H4 (cell line): ENCODE results near the gene C21orf58. TPM values are rescaled to one million over a fixed set of nuclear protein-coding genes. Genes with fewer than 3 reads are reported as not detected.
A peak's percentile ranks its signal among the peaks of the same experiment; 100 is the strongest.
"Not testable (repeated sequence)": the region's sequence is repeated elsewhere in the genome, so short reads cannot be mapped to it uniquely, and the experiment has no call there.

Source experiments
- DNase-seq: peaks from one replicate; pipeline ENCODE4 v3.0.0-alpha.2; 2015; ENCODE audit warnings: low spot score
- total RNA-seq: library from RNA; depleted of rRNA; stranded (reverse); fragments of >200 nt; shearing (Covaris generic); gene quantifications from 2 replicates; pipeline ENCODE4 v1.2.3, GENCODE V29; 2014; rRNA removed

Gene C21orf58
- 7.7 and 11.9 TPM in 2 replicates for total RNA-seq

- peak; percentile 97 for DNase-seq
Observed at GRCh38 chr21:46323710-46324389, at the start of gene C21orf58, which contains the start of gene PCNT. Gene C21orf58, minus strand, starts transcription at chr21:46323870. Its CDS starts 1,132 bp downstream, at chr21:46322738. Gene PCNT, plus strand, starts transcription at chr21:46324156. Its CDS starts 73 bp downstream, at chr21:46324229.

- DNase-seq, result not testable (repeated sequence)
Observed at GRCh38 chr21:46372947-46373346, 49.3 kb upstream of the C21orf58 start.

DNA sequence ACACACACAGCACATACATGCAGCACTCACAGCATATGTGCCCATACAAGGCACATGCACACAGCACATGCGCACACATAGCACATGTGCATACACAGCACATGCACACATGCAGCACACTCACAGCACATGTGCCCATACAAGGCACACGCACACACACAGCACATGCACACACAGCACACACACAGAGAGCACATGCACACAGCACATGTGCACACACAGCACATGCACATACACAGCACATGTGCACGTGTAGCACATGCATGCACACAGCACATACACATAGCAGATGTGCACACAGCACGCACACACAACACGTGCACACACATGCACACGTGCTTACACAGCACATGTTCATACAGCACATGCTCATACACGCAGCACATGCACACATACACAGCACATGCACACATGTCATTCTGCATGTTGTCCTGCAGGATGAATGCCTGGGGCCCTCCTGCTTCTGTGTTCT lies 48.4 kb upstream of the C21orf58 start:
- DNase-seq, result no peak

DNA sequence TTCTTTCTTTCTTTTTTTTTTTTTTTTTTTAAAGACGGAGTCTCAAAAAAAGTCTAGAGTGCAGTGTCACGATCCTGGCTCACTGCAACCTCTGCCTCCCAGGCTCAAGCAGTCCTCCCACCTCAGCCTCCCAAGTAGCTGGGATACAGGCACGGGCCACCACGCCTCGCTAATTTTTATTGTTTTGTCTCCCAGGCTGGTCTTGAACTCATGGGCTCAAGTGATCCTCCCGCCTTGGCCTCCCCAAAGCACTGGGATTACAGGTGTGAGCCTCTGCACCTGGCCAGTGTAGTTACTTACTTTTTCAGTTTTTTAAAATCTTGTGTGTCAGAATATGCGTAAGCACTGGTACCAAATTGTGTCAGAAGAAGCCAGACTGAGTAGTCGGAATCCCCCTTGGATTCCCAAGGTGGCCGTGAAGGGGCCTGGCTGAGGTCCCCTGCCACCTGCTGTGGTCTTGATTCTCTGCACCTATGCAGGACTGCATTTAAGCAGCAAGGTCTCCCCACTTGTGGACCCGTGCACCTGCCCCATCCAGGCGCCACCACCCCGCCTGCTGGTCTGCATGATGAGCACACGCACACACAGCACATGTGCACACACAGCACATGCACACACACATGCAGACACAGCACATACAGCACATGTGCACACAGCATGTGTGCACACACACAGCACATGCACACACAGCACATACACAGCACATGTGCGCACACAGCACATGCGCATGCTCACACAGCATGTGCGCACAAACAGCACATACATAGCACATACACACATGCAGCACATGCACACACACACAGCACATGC lies 47.7 kb upstream of the C21orf58 start:
- no peak for DNase-seq

DNA sequence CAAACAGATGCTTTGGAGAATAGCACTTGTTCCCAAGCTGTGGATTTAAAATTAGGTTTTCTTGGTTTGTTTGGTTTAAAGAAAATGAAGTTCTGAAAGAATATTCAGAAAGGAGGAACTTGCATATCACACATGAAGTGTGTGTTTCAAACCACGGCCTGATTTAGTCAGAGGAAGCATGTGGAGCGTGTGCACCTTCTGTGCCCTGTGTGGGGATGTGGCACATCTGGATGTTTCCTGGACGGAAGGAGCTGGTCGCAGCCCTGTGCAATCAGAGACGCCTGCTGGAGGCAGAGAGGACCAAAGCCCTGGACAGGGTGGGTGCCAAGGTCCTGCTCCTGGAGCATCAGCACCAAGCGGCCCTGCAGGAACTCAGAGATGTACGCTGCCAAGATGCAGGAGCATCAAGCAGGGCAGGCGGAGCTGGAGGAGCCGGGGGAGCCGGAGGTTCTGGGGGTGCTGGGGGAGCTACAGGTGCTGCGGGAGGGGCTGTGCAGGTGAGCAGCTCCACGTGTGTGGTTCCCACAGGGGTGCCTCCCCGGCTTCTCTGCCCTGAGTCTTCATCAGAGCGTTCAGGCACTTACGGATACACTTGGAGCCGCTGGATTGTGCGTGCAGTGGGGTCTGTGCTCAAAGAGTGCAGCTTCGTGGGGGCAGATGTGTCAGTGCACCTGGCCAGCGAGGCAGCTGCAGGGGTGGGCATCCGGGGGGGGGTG lies 46.0 kb upstream of the C21orf58 start:
- DNase-seq, result no peak

GRCh38 chr21:46368533-46369285 lies 45.0 kb upstream of the C21orf58 start:
- DNase-seq, result no peak

- DNase-seq, result no peak
Observed at GRCh38 chr21:46366966-46367365, 43.3 kb upstream of the C21orf58 start.

DNA sequence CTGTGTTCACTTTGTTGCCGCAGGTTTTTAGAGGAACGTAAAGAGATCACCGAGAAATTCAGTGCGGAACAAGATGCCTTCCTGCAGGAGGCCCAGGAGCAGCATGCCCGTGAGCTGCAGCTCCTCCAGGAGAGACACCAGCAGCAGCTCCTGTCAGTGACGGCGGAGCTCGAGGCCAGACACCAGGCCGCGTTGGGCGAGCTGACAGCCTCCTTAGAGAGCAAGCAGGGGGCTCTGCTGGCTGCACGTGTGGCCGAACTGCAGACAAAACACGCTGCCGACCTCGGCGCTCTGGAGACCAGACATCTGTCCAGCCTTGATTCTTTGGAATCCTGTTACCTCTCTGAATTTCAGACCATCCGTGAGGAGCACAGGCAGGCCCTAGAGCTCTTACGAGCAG lies 42.9 kb upstream of the C21orf58 start:
- no peak for DNase-seq

GRCh38 chr21:46366091-46366490 lies 42.4 kb upstream of the C21orf58 start:
- DNase-seq, result no peak

GRCh38 chr21:46363698-46364097 lies 40.0 kb upstream of the C21orf58 start:
- DNase-seq, result no peak

- no peak for DNase-seq
Observed at GRCh38 chr21:46362946-46363345, 39.3 kb upstream of the C21orf58 start.

DNA sequence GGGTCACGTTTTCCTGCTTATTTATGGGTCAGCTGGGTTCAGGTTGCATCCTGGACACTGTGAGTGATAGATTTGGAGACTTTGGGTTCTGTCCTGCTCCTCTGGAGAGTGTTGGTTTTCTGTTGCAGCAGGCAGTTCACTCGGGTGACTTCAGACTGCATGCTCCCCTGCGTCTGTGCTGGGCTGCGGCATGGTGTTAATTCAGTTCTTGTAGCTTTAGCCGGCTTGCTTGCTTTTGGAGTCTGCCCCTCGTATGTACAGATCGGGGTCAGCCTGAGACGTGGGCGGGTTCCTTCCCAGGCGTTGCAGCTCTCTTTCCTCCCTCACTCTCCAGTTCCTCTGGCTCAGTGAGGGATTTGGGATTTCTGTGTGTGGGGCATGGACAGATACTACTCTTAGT lies 38.3 kb upstream of the C21orf58 start:
- DNase-seq, result no peak

GRCh38 chr21:46361176-46361575 lies 37.5 kb upstream of the C21orf58 start:
- no peak for DNase-seq

DNA sequence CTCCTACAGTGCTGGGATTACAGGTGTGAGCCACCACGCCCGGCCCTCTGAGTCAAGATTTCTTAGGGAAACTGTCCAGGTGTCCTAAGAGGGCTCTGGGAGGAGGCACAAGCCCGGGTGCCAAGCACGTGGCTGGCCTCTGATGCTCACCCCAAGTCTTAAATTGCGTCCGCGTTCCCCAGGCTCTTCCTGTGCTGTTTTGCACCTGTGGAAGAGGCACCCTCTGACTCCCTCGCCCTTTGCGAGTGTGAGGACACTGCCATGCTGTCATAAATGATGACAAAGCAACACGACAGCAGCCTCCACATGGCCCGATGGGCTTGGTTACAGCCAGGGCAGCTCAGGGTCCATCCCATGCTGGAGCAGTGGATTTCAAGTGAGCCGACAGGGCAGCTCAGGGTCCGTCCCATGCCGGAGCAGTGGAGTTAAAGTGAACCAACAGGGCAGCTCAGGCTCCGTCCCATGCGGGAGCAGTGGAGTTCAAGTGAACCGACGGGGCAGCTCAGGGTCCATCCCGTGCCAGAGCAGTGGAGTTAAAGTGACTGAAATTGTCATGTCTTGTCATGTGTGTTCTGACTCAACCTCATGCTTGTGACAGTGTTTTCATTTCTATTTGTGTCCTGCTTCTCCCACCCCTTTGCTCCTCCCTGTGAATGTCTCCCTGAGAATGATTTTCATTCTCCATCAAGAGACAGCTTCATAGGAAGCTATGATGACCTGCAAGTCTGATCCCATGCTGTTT lies 34.2 kb upstream of the C21orf58 start:
- DNase-seq, result no peak

GRCh38 chr21:46357335-46357604 lies 33.6 kb upstream of the C21orf58 start:
- no peak for DNase-seq

DNA sequence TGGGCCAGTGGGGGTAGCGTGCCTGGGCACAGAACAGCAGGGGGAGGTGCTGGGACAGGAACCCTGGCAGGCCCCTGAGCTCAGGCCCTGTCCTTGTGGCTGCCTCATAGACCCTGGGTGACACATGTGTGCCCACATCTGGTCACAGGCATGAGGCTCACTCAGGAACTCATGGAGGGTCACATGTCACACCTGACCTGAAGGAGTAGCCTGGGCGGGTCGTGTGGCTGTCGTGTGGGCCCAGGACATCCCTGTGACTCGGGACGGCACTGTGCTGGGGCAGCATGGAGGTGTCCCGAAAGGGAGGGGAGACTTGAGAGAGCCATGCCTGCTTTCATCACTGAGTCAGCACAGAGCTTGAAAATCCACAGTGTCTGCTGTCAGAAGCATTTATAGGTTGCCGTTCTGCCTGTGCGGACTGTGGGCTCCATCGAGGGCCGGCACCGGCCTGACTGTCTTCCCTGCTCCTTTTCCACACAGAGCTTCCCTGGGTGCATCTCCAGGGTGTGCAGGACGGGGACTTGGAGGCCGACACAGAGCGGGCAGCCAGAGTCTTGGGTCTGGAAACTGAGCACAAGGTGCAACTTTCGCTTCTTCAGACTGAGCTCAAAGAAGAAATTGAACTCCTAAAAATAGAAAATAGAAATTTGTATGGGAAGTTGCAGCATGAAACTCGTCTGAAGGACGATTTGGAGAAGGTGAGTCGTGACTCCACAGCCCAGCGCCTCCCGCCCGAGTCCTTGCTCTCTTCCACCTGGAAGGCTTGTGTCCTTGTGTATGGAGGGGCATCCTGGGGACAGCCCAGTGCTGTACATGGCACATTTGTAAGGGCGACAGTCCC lies 33.0 kb upstream of the C21orf58 start:
- DNase-seq, result no peak

DNA sequence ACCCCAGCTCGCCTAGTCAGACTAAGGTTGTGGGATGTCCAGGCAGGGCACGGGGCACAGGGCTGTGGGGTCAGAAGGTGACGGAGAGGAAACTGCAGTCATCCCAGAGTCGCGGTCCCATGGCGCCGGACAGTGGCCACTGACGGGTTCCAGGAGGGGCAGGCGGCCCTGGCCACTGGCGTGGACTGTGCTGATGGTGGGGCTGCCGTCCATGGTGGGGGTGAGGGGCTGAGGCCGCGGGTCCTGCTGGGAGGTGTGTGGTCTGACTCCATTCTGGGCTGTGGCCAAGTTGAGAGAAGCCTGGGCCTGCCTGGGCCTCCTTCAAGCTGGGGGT lies 32.3 kb upstream of the C21orf58 start:
- DNase-seq, result no peak

GRCh38 chr21:46355161-46356004 lies 31.7 kb upstream of the C21orf58 start:
- DNase-seq, result no peak

- DNase-seq, result no peak
Observed at GRCh38 chr21:46354518-46354917, 30.8 kb upstream of the C21orf58 start.
